BJ (cell line): ENCODE results near the gene VEZF1. TPM values are rescaled to one million over a fixed set of nuclear protein-coding genes. Genes with fewer than 3 reads are reported as not detected.

Experiments used
- CTCF ChIA-PET: fragments of 350-600 bp; formaldehyde crosslinking; extraction: SDS; loops from one replicate; lab custom pipeline; 2021; ENCODE audit warnings: antibody characterized with exemption, inconsistent platforms; lab: Yijun Ruan, JAX
- POLR2A ChIA-PET: fragments of 300-600 bp; sonication (Branson Sonifier 250); formaldehyde crosslinking; extraction: SDS; loops from one replicate; lab custom pipeline; 2021; ENCODE audit warnings: antibody characterized with exemption; lab: Charles Lee
- DNase-seq: peaks from one replicate; pipeline ENCODE4 v3.0.0-alpha.2; 2011; ENCODE audit warnings: low read depth
- H3K27me3 ChIP-seq: 2 replicates; pipeline ENCODE4 v1.6.0; 2011; ENCODE audit warnings: low read length; ENCODE audit not compliant: control insufficient read depth, insufficient read depth
- H3K36me3 ChIP-seq: 2 replicates; pipeline ENCODE4 v1.5.1; 2011; ENCODE audit warnings: low read length; ENCODE audit not compliant: control insufficient read depth, insufficient read depth
- H3K4me3 ChIP-seq: 2 replicates; pipeline ENCODE4 v1.5.1; 2011; ENCODE audit warnings: low read depth, mild to moderate bottlenecking, control low read depth, low read length
- polyA plus RNA-seq: library from polyadenylated mRNA; depleted of rRNA; stranded (reverse); fragments of >200 nt; gene quantifications from 2 replicates; pipeline ENCODE4 v1.2.3, GENCODE V29; 2011
- TF ChIP-seq, protein P1 (sequence below): IDR thresholded peaks from 2 replicates; pipeline ENCODE4 v1.5.1; 2011; ENCODE audit warnings: low read depth, mild to moderate bottlenecking, control low read depth, inconsistent platforms, low read length, moderate library complexity; ENCODE audit not compliant: insufficient read depth

VEZF1 gene
- polyA plus RNA-seq, 1 experiment = 27.3 TPM

DNA sequence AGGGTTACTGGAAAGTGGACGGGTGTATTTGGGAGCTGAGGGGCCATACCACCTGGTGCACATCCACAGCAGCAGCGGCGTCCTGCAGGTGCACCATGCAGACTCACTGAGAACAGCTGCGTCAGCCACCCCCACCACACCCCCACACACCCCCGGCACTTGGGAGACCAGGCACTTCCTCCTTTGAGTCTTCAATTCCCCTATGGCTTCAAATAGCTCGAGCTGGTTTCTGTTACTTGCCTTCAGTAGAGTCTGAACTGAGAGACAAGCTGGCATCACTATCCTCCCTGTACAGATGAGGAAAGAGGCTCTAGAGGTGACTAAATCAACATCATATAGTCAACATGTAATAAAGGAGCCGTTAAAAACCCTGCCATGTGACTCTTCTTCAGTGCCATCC, 48.3 kb downstream of the VEZF1 start:
- no peaks in the 10 kb centered on the region for H3K27me3 ChIP-seq
- no peaks in the 10 kb centered on the region for H3K36me3 ChIP-seq
- CTCF ChIA-PET = interaction anchor here (0.6 to 2.0 kb wide), 3 partner anchors 17 to 81 kb away, joined by 4 to 6 read pairs (median 4); no protein-coding TSS in a partner anchor
- no peak overlapping the region for H3K4me3 ChIP-seq
- TF ChIP-seq, protein P1, sequence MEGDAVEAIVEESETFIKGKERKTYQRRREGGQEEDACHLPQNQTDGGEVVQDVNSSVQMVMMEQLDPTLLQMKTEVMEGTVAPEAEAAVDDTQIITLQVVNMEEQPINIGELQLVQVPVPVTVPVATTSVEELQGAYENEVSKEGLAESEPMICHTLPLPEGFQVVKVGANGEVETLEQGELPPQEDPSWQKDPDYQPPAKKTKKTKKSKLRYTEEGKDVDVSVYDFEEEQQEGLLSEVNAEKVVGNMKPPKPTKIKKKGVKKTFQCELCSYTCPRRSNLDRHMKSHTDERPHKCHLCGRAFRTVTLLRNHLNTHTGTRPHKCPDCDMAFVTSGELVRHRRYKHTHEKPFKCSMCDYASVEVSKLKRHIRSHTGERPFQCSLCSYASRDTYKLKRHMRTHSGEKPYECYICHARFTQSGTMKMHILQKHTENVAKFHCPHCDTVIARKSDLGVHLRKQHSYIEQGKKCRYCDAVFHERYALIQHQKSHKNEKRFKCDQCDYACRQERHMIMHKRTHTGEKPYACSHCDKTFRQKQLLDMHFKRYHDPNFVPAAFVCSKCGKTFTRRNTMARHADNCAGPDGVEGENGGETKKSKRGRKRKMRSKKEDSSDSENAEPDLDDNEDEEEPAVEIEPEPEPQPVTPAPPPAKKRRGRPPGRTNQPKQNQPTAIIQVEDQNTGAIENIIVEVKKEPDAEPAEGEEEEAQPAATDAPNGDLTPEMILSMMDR = no peak
- POLR2A ChIA-PET = no interaction called here
- DNase-seq = no peak

GRCh38 chr17:57938061-57938502, 50.0 kb downstream of the VEZF1 start:
- POLR2A ChIA-PET = no interaction called here
- TF ChIP-seq, protein P1 = no peak
- CTCF ChIA-PET = interaction anchor here (0.8 to 1.6 kb wide), 5 partner anchors 9 to 63 kb away, joined by 3 to 6 read pairs (median 3); no protein-coding TSS in a partner anchor
- Histone ChIP-seq H3K27me3 (no peaks in the 10 kb centered on the region), H3K36me3 (no peaks in the 10 kb centered on the region), H3K4me3 (no peak overlapping the region)
- DNase-seq = no peak

GRCh38 chr17:57937492-57937891, 50.6 kb downstream of the VEZF1 start:
- TF ChIP-seq, protein P1 = no peak
- no peak for DNase-seq
- H3K4me3 ChIP-seq = no peak overlapping the region
- H3K27me3 ChIP-seq = no peaks in the 10 kb centered on the region
- no peaks in the 10 kb centered on the region for H3K36me3 ChIP-seq
- ChIA-PET POLR2A (no interaction called here), CTCF (interaction anchor here (0.8 to 1.6 kb wide), 5 partner anchors 9 to 62 kb away, joined by 3 to 6 read pairs (median 3); no protein-coding TSS in a partner anchor)

DNA sequence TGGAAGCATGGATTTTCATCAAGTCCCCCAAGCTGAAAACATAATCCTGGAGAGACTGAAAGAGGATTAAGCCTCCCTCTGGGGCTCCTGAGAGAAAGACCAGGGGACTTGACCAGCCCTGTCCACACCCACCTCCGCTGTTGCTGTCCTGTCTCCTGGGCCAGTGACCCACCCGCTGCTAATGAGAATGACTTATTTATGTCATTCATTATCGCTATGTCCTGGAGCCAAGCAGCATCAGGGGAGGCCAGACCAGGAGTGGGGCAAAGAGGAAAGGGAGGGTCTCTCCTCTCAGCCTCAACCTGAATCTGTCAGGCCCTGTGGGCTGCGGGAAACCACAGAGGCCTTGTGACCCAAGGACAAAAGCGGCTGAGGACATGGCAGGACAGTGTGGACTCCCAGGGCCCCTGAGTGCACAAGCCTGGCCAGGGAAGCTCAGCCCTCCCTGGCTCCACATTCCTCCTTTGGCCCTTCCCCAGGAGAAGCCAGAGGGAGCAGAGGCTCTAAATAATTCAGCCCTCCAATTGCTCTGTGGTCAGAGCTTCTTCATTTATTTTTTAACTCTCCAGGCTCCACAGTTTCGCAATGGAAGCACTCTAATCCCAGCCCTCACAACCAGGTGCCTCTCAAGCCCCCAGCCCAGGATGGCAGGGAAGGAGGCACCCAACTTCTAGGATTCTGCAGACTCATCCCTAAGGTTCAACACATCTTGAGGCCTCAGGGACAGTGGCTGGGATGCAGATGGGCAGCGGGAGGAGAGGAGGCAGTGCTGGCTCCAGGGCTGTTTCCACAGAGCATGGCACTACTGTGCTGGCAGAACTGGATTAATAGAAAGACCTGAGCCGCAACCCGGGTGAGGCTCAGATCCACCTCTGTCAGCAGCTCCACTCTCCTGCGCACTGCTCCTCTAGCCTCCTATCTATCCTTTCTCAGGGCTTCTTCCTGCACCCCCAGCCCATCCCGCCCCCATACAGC, 51.9 kb downstream of the VEZF1 start:
- POLR2A ChIA-PET = no interaction called here

More for the DNA sequence above, 51.9 kb downstream of the VEZF1 start:
- CTCF ChIA-PET = interaction anchor here (0.9 to 3.1 kb wide), 4 partner anchors 9 to 50 kb away, joined by 3 to 13 read pairs (median 6); no protein-coding TSS in a partner anchor
- no peak for DNase-seq
- TF ChIP-seq, protein P1 = no peak
- Histone ChIP-seq H3K36me3 (no peaks in the 10 kb centered on the region), H3K4me3 (no peak overlapping the region), H3K27me3 (no peaks in the 10 kb centered on the region)
